HG03460 (cell line): ENCODE measurements around the gene KNDC1.

Experiments
- ATAC-seq: cut with Tn5 transposase; IDR thresholded peaks from one replicate; pipeline ENCODE4 v1.9.1; 2021; ENCODE audit not compliant: unreplicated experiment

KNDC1 gene

GRCh38 chr10:133204226-133205015 is 44.4 kb downstream of the KNDC1 start:
- ATAC-seq, result no peak

GRCh38 chr10:133205146-133205545 is 45.1 kb downstream of the KNDC1 start:
- no peak for ATAC-seq

- no peak for ATAC-seq
These were observed 46.5 kb downstream of the KNDC1 start for GRCh38 chr10:133206356-133207040.

GRCh38 chr10:133207041-133207600 is 47.1 kb downstream of the KNDC1 start:
- no peak for ATAC-seq

- no peak for ATAC-seq
These were observed 47.6 kb downstream of the KNDC1 start for GRCh38 chr10:133207627-133208026.

GRCh38 chr10:133208466-133208865 is 48.4 kb downstream of the KNDC1 start:
- no peak for ATAC-seq

GRCh38 chr10:133209117-133209516 is 49.1 kb downstream of the KNDC1 start:
- no peak for ATAC-seq

GRCh38 chr10:133209641-133210040 is 49.6 kb downstream of the KNDC1 start:
- ATAC-seq, result no peak

- no peak for ATAC-seq
These were observed 50.5 kb downstream of the KNDC1 start for GRCh38 chr10:133210398-133211140.

- ATAC-seq, result no peak
These were observed 51.3 kb downstream of the KNDC1 start for GRCh38 chr10:133211141-133211830.

GRCh38 chr10:133211959-133212852 is 52.2 kb downstream of the KNDC1 start:
- no peak for ATAC-seq

GRCh38 chr10:133212853-133213494 is 53.0 kb downstream of the KNDC1 start:
- ATAC-seq, result no peak

- no peak for ATAC-seq
These were observed 53.8 kb downstream of the KNDC1 start for GRCh38 chr10:133213641-133214467.

- ATAC-seq, result no peak
These were observed 54.7 kb downstream of the KNDC1 start for GRCh38 chr10:133214468-133215410.

GRCh38 chr10:133215586-133215985 is 55.6 kb downstream of the KNDC1 start:
- no peak for ATAC-seq

- ATAC-seq, result no peak
These were observed 56.8 kb downstream of the KNDC1 start for GRCh38 chr10:133216776-133217175.

GRCh38 chr10:133217800-133218589 is 58.0 kb downstream of the KNDC1 start:
- ATAC-seq, result no peak
